ENCODE results near the gene KIF21B.
"Not testable (repeated sequence)": the region's sequence is repeated elsewhere in the genome, so short reads cannot be mapped to it uniquely, and the experiment has no call there.

DNA sequence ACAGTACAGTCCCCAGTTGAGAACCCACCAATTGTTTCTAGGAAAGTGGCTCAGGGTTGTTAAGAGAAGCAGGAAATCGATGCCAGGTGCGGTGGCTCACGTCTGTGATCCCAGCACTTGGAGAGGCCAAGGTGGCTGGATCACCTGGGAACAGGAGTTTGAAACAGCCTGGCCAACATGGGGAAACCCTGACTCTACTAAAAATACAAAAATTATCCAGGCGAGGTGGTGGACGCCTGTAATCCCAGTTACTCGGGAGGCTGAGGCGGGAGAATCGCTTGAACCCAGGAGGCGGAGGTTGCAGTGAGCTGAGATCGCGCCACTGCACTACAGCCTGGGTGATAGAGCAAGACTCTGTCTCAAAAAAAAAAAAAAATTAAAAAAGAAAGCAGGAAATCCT, 61.4 kb downstream of the KIF21B start:
- TF ChIP-seq, protein P1, sequence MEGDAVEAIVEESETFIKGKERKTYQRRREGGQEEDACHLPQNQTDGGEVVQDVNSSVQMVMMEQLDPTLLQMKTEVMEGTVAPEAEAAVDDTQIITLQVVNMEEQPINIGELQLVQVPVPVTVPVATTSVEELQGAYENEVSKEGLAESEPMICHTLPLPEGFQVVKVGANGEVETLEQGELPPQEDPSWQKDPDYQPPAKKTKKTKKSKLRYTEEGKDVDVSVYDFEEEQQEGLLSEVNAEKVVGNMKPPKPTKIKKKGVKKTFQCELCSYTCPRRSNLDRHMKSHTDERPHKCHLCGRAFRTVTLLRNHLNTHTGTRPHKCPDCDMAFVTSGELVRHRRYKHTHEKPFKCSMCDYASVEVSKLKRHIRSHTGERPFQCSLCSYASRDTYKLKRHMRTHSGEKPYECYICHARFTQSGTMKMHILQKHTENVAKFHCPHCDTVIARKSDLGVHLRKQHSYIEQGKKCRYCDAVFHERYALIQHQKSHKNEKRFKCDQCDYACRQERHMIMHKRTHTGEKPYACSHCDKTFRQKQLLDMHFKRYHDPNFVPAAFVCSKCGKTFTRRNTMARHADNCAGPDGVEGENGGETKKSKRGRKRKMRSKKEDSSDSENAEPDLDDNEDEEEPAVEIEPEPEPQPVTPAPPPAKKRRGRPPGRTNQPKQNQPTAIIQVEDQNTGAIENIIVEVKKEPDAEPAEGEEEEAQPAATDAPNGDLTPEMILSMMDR (IDR thresholded peaks at IDR 0.05; ENCODE audit: low read depth, low read length): not testable (repeated sequence)
- TF ChIP-seq POLR2A (IDR thresholded peaks at IDR 0.05; ENCODE audit: extremely low read depth, insufficient read length): not testable (repeated sequence)
